Effector memory CD4-positive, alpha-beta T cell (primary cell): ENCODE data around the gene PRKG1.

Source experiments
- DNase-seq, 3 donors: peaks; one replicate each; pipeline ENCODE4 v3.0.0-alpha.2; 2020
- H3K27ac ChIP-seq: 2 replicates; pipeline ENCODE4 v1.7.0; 2013; ENCODE audit warnings: mild to moderate bottlenecking, low read length, moderate library complexity; ENCODE audit not compliant: insufficient read depth, poor library complexity, severe bottlenecking
- H3K27me3 ChIP-seq: replicated peaks from 2 replicates; pipeline ENCODE4 v1.7.0; 2013; ENCODE audit warnings: mild to moderate bottlenecking, low read length; ENCODE audit not compliant: insufficient read depth, control insufficient read depth, poor library complexity, severe bottlenecking
- H3K36me3 ChIP-seq: 2 replicates; pipeline ENCODE4 v1.7.0; 2013; ENCODE audit warnings: mild to moderate bottlenecking, low read length, moderate library complexity; ENCODE audit not compliant: control insufficient read depth, insufficient read depth
- H3K4me1 ChIP-seq: 2 replicates; pipeline ENCODE4 v1.7.0; 2013; ENCODE audit warnings: low read length, mild to moderate bottlenecking; ENCODE audit not compliant: control insufficient read depth, insufficient read depth, poor library complexity, severe bottlenecking
- H3K4me3 ChIP-seq: 2 replicates; pipeline ENCODE4 v1.7.0; 2013; ENCODE audit warnings: low read length, low read depth, mild to moderate bottlenecking; ENCODE audit not compliant: insufficient read depth, poor library complexity, severe bottlenecking
- H3K9me3 ChIP-seq: 2 replicates; pipeline ENCODE4 v1.7.0; 2013; ENCODE audit warnings: mild to moderate bottlenecking, low read length, moderate library complexity; ENCODE audit not compliant: control insufficient read depth

The PRKG1 gene

GRCh38 chr10:52313256-52313932 is 1239.1 kb downstream of the PRKG1 start:
- Histone ChIP-seq H3K9me3 (no peaks in the 10 kb centered on the region), H3K4me1 (no peaks in the 10 kb centered on the region), H3K4me3 (no peak overlapping the region), H3K27me3 (no peaks in the 10 kb centered on the region), H3K36me3 (no peaks in the 10 kb centered on the region), H3K27ac (no peak overlapping the region)
- no peak for DNase-seq

GRCh38 chr10:52313933-52314821 is 1239.9 kb downstream of the PRKG1 start, which contains the start of gene DKK1:
Gene DKK1 (plus strand): TSS chr10:52314281. CDS start chr10:52314435, 154 bp downstream.
- DNase-seq: no peak

GRCh38 chr10:52314822-52315552 is 1240.7 kb downstream of the PRKG1 start:
- Histone ChIP-seq H3K9me3 (no peaks in the 10 kb centered on the region), H3K36me3 (no peaks in the 10 kb centered on the region), H3K27ac (no peak overlapping the region), H3K4me1 (no peaks in the 10 kb centered on the region), H3K27me3 (no peaks in the 10 kb centered on the region), H3K4me3 (no peak overlapping the region)
- DNase-seq: no peak

More at GRCh38 chr10:52313933-52314821, 1239.9 kb downstream of the PRKG1 start, which contains the start of gene DKK1:
- no peaks in the 10 kb centered on the region for H3K27me3 ChIP-seq
- H3K9me3 ChIP-seq: no peaks in the 10 kb centered on the region
- H3K4me1 ChIP-seq: no peaks in the 10 kb centered on the region
- H3K36me3 ChIP-seq: no peaks in the 10 kb centered on the region
- H3K27ac ChIP-seq: no peak within 1 kb of the TSS
- no peak within 1 kb of the TSS for H3K4me3 ChIP-seq

- Histone ChIP-seq H3K9me3 (no peaks in the 10 kb centered on the region), H3K27me3 (no peaks in the 10 kb centered on the region), H3K4me1 (no peaks in the 10 kb centered on the region), H3K27ac (no peak overlapping the region), H3K4me3 (no peak overlapping the region), H3K36me3 (no peaks in the 10 kb centered on the region)
- no peak for DNase-seq
Observed at GRCh38 chr10:52316001-52316400, 1241.7 kb downstream of the PRKG1 start.

- DNase-seq: no peak
- no peaks in the 10 kb centered on the region for H3K9me3 ChIP-seq
- H3K36me3 ChIP-seq: no peaks in the 10 kb centered on the region
- no peak overlapping the region for H3K4me3 ChIP-seq
- no peaks in the 10 kb centered on the region for H3K27me3 ChIP-seq
- H3K27ac ChIP-seq: no peak overlapping the region
- H3K4me1 ChIP-seq: no peaks in the 10 kb centered on the region
Observed at GRCh38 chr10:52316500-52316899, 1242.2 kb downstream of the PRKG1 start.

- Histone ChIP-seq H3K36me3 (no peaks in the 10 kb centered on the region), H3K27ac (no peak overlapping the region), H3K27me3 (no peaks in the 10 kb centered on the region), H3K9me3 (no peaks in the 10 kb centered on the region), H3K4me1 (no peaks in the 10 kb centered on the region), H3K4me3 (no peak overlapping the region)
- no peak for DNase-seq
Observed at GRCh38 chr10:52318136-52318701, 1243.9 kb downstream of the PRKG1 start.

GRCh38 chr10:52318822-52319464 is 1244.7 kb downstream of the PRKG1 start:
- no peak overlapping the region for H3K27ac ChIP-seq
- no peak for DNase-seq
- H3K9me3 ChIP-seq: no peaks in the 10 kb centered on the region
- no peaks in the 10 kb centered on the region for H3K4me1 ChIP-seq
- no peaks in the 10 kb centered on the region for H3K36me3 ChIP-seq
- H3K4me3 ChIP-seq: no peak overlapping the region
- no peaks in the 10 kb centered on the region for H3K27me3 ChIP-seq

- DNase-seq: no peak
- Histone ChIP-seq H3K9me3 (no peaks in the 10 kb centered on the region), H3K27me3 (no peaks in the 10 kb centered on the region), H3K36me3 (no peaks in the 10 kb centered on the region), H3K4me3 (no peak overlapping the region), H3K27ac (no peak overlapping the region), H3K4me1 (no peaks in the 10 kb centered on the region)
Observed at GRCh38 chr10:52319926-52320325, 1245.6 kb downstream of the PRKG1 start.

GRCh38 chr10:52322323-52322722 is 1248.0 kb downstream of the PRKG1 start:
- Histone ChIP-seq H3K4me3 (no peak overlapping the region), H3K27ac (no peak overlapping the region), H3K4me1 (no peaks in the 10 kb centered on the region), H3K36me3 (no peaks in the 10 kb centered on the region), H3K9me3 (no peaks in the 10 kb centered on the region), H3K27me3 (no peaks in the 10 kb centered on the region)
- DNase-seq: no peak
